Caco-2 (cell line): Measurements from ENCODE around the gene PDCD4. TPM values are rescaled to one million over a fixed set of nuclear protein-coding genes. Genes with fewer than 3 reads are reported as not detected.
A peak's percentile ranks its signal among the peaks of the same experiment; 100 is the strongest.

Experiments
- BruUV-seq: library from RNA; stranded (reverse); fragments of 400-500 nt; replicated peaks from 2 replicates; lab custom pipeline; 2021; lab: Mats Ljungman, UMichigan
- CTCF ChIA-PET: fragments of 300-600 bp; sonication (Branson Sonifier 250); formaldehyde crosslinking; loops from one replicate; lab custom pipeline; 2022; ENCODE audit warnings: antibody characterized with exemption; lab: Charles Lee
- POLR2A ChIA-PET: fragments of 300-600 bp; sonication (Branson Sonifier 250); formaldehyde crosslinking; loops from one replicate; lab custom pipeline; 2022; ENCODE audit warnings: antibody characterized with exemption; lab: Charles Lee
- DNase-seq, 2 experiments: peaks; one replicate each; pipeline versions ENCODE4 v3.0.0 to v3.0.0-alpha.2; 2020 to 2022
- H3K27me3 ChIP-seq: replicated peaks from 2 replicates; pipeline ENCODE4 v1.6.0; 2011; ENCODE audit warnings: low read length; ENCODE audit not compliant: control insufficient read depth, insufficient read depth
- H3K36me3 ChIP-seq: 2 replicates; pipeline ENCODE4 v1.5.1; 2011; ENCODE audit warnings: low read length; ENCODE audit not compliant: control insufficient read depth, insufficient read depth
- H3K4me1 ChIP-seq: fragments of 250-450 bp; sonication (Bioruptor Pico); 2 replicates; pipeline ENCODE4 v1.5.1; 2020; ENCODE audit warnings: mild to moderate bottlenecking
- H3K4me3 ChIP-seq: 2 replicates; pipeline ENCODE4 v1.5.1; 2011; ENCODE audit warnings: low read depth, mild to moderate bottlenecking, control low read depth, low read length
- H3K9me3 ChIP-seq: fragments of 250-450 bp; sonication (Bioruptor Pico); 2 replicates; pipeline ENCODE4 v1.5.1; 2020; ENCODE audit warnings: mild to moderate bottlenecking, moderate library complexity
- H3K27ac Mint-ChIP-seq: one replicate; pipeline ENCODE4 v1.8.0; 2022; ENCODE audit warnings: mixed read lengths; ENCODE audit not compliant: unreplicated experiment
- H3K27me3 Mint-ChIP-seq: one replicate; pipeline ENCODE4 v1.8.0; 2022; ENCODE audit warnings: mixed read lengths; ENCODE audit not compliant: insufficient read depth, unreplicated experiment
- H3K36me3 Mint-ChIP-seq: one replicate; pipeline ENCODE4 v1.8.0; 2022; ENCODE audit warnings: mild to moderate bottlenecking, mixed read lengths; ENCODE audit not compliant: insufficient read depth, unreplicated experiment
- H3K4me1 Mint-ChIP-seq: one replicate; pipeline ENCODE4 v1.8.0; 2022; ENCODE audit warnings: low read depth, mixed read lengths; ENCODE audit not compliant: unreplicated experiment
- H3K4me3 Mint-ChIP-seq: one replicate; pipeline ENCODE4 v1.8.0; 2022; ENCODE audit warnings: mild to moderate bottlenecking, moderate library complexity, mixed read lengths; ENCODE audit not compliant: unreplicated experiment
- H3K9me3 Mint-ChIP-seq: one replicate; pipeline ENCODE4 v1.8.0; 2022; ENCODE audit warnings: mixed read lengths; ENCODE audit not compliant: unreplicated experiment
- CTCF ChIP-seq, 2 experiments: fragments of 200-600 bp in 1 of 2; IDR thresholded peaks; 1 replicate in 1 of 2; 2 replicates in 1 of 2; pipeline versions ENCODE4 v1.5.1 to v1.8.0; 2011 to 2022; ENCODE audit warnings: antibody characterized with exemption in 1 of 2, control low read depth in 1 of 2, inconsistent platforms in 1 of 2, low read depth in 1 of 2, low read length in 1 of 2, mild to moderate bottlenecking in 1 of 2, moderate library complexity in 1 of 2; ENCODE audit not compliant: insufficient read depth in 1 of 2, severe bottlenecking in 1 of 2, unreplicated experiment in 1 of 2
- intact Hi-C: fragments of 100-400 bp; cut with micrococcal nuclease; formaldehyde crosslinking; loops from one replicate; pipeline ENCODE4 v1.10.0; 2022; ENCODE audit not compliant: unreplicated experiment
- total RNA-seq: library from RNA; stranded (reverse); gene quantifications from 2 replicates; pipeline ENCODE4 v1.2.3, GENCODE V29; 2022

The PDCD4 gene
- total RNA-seq, 1 experiment from 2014 or later, result 66.1 TPM

GRCh38 chr10:110840923-110841428 is 30.8 kb upstream of the PDCD4 start:
- Mint-ChIP-seq H3K27me3 (no peaks in the 10 kb centered on the region), H3K4me1 (peaks cover 20% of the 10 kb centered on the region), H3K9me3 (no peaks in the 10 kb centered on the region), H3K36me3 (no peaks in the 10 kb centered on the region), H3K27ac (peak overlapping the region; percentile 60), H3K4me3 (no peak overlapping the region)
- BruUV-seq, result no TSS peak
- POLR2A ChIA-PET, result no interaction called here
- intact Hi-C loops, result no loop called here
- peaks cover 11% of the 10 kb centered on the region for H3K4me1 ChIP-seq
- H3K36me3 ChIP-seq, result no peaks in the 10 kb centered on the region
- TF ChIP-seq CTCF (IDR thresholded peaks at IDR 0.05; ENCODE audit: insufficient read depth in 1 of 2, low read depth in 1 of 2, low read length in 1 of 2, severe bottlenecking in 1 of 2, unreplicated experiment in 1 of 2), result no peak
- H3K9me3 ChIP-seq, result no peaks in the 10 kb centered on the region
- CTCF ChIA-PET, result no interaction called here
- no peak overlapping the region for H3K4me3 ChIP-seq
- DNase-seq, result no peak
- no peaks in the 10 kb centered on the region for H3K27me3 ChIP-seq

DNA sequence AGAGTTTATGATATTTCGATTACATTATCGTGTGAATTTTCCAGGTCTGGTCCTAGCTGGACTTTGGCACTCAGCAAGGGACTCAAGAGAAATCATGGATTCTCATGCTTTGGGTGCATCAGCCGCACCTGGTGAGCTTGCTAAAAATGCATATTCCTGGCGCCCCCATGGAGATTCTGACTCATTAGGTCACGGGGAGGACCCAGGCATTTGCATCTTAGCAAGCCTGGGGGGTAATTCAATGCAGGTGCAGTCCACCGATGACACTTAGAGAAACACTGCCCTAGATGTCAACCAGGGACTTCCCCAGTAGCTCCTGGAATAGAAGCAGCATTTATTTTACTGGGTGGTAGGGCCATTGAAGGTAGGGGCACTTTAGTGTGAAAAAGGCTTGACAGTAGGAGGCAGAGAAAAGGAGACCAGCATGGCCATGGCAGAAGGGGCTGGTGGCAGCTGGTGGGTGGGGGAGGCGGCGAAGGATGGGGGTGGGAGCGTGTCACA is 29.9 kb upstream of the PDCD4 start:
- Histone ChIP-seq H3K9me3 (no peaks in the 10 kb centered on the region), H3K4me1 (peaks cover 17% of the 10 kb centered on the region), H3K4me3 (no peak overlapping the region), H3K27me3 (no peaks in the 10 kb centered on the region), H3K36me3 (no peaks in the 10 kb centered on the region)
- Mint-ChIP-seq H3K27ac (no peak overlapping the region), H3K4me1 (peaks cover 27% of the 10 kb centered on the region), H3K9me3 (no peaks in the 10 kb centered on the region), H3K4me3 (no peak overlapping the region), H3K36me3 (no peaks in the 10 kb centered on the region), H3K27me3 (no peaks in the 10 kb centered on the region)
- no TSS peak for BruUV-seq
- ChIA-PET POLR2A (no interaction called here), CTCF (no interaction called here)
- DNase-seq, result no peak
- no peak for TF ChIP-seq CTCF (IDR thresholded peaks at IDR 0.05; ENCODE audit: insufficient read depth in 1 of 2, low read depth in 1 of 2, low read length in 1 of 2, severe bottlenecking in 1 of 2, unreplicated experiment in 1 of 2)
- intact Hi-C loops, result no loop called here

DNA sequence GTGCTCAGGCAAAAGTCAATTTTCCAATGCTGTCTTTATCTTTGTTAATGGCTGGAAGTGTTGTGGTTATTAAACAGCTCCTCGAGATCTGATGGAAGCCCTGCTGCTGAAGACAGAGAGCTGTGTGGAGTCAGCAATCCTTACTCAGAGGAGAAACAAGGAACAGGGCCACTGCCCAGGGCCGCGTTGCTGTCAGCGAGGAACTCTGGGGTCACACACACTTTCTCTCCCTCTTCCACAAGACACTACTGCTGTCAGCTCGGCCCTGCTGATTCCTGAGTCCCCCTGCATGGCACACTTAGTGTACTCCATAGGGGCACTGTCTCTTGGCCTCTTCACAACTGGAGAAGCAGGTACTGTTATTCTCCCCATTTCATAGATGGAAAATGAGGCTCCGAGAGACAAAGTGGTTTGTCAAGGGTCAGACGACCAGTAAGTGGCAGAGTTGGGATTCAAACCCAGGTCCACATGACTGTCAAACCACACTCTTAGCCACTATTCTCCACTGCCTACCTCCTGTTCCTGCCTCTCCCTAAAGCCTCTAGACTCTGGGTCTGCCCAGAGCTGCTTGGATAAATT is 29.3 kb upstream of the PDCD4 start:
- no peak overlapping the region for H3K27ac Mint-ChIP-seq
- Histone ChIP-seq H3K36me3 (no peaks in the 10 kb centered on the region), H3K9me3 (no peaks in the 10 kb centered on the region), H3K4me1 (peaks cover 17% of the 10 kb centered on the region), H3K27me3 (no peaks in the 10 kb centered on the region), H3K4me3 (no peak overlapping the region)
- no peaks in the 10 kb centered on the region for H3K36me3 Mint-ChIP-seq
- H3K9me3 Mint-ChIP-seq, result no peaks in the 10 kb centered on the region
- peaks cover 27% of the 10 kb centered on the region for H3K4me1 Mint-ChIP-seq
- BruUV-seq, result no TSS peak
- ChIA-PET CTCF (no interaction called here), POLR2A (no interaction called here)
- no peak for DNase-seq
- H3K27me3 Mint-ChIP-seq, result no peaks in the 10 kb centered on the region
- intact Hi-C loops, result no loop called here
- no peak for TF ChIP-seq CTCF (IDR thresholded peaks at IDR 0.05; ENCODE audit: insufficient read depth in 1 of 2, low read depth in 1 of 2, low read length in 1 of 2, severe bottlenecking in 1 of 2, unreplicated experiment in 1 of 2)
- no peak overlapping the region for H3K4me3 Mint-ChIP-seq
